MM.1S (cell line): ENCODE data around the gene KIAA1755.

ENCODE experiments used
- DNase-seq: peaks from one replicate; pipeline ENCODE4 v3.0.0-alpha.2; 2015
- H2AFZ ChIP-seq: fragments of 300-600 bp; sonication (generic); 2 replicates; pipeline ENCODE4 v1.6.0; 2016; ENCODE audit warnings: antibody characterized with exemption, low read length
- H3F3A ChIP-seq: fragments of 300-600 bp; sonication (generic); 2 replicates; pipeline ENCODE4 v1.6.1; 2016; ENCODE audit warnings: mild to moderate bottlenecking, antibody characterized with exemption, low read length, moderate library complexity, mixed read lengths; ENCODE audit not compliant: insufficient read depth
- H3K27ac ChIP-seq: fragments of 300-600 bp; sonication (generic); 2 replicates; pipeline ENCODE4 v1.5.1; 2016; ENCODE audit warnings: mild to moderate bottlenecking, low read length
- H3K27me3 ChIP-seq: fragments of 300-600 bp; sonication (generic); replicated peaks from 2 replicates; pipeline ENCODE4 v1.6.0; 2016; ENCODE audit warnings: low read length; ENCODE audit not compliant: insufficient read depth
- H3K36me3 ChIP-seq: fragments of 300-600 bp; sonication (generic); replicated peaks from 2 replicates; pipeline ENCODE4 v1.6.1; 2016; ENCODE audit warnings: mild to moderate bottlenecking, low read length, mixed read lengths; ENCODE audit not compliant: insufficient read depth
- H3K4me1 ChIP-seq: fragments of 300-600 bp; sonication (generic); 2 replicates; pipeline ENCODE4 v1.6.1; 2016; ENCODE audit warnings: low read length, mixed read lengths
- H3K4me2 ChIP-seq: fragments of 300-600 bp; sonication (generic); 2 replicates; pipeline ENCODE4 v1.6.0; 2016; ENCODE audit warnings: low read depth, low read length
- H3K4me3 ChIP-seq: fragments of 300-600 bp; sonication (generic); 2 replicates; pipeline ENCODE4 v1.5.1; 2016; ENCODE audit warnings: low read length, mixed read lengths
- H3K79me2 ChIP-seq: fragments of 300-600 bp; sonication (generic); 2 replicates; pipeline ENCODE4 v1.6.1; 2016; ENCODE audit warnings: mixed run types, low read length, mixed read lengths
- H3K9ac ChIP-seq: fragments of 300-600 bp; sonication (generic); 2 replicates; pipeline ENCODE4 v1.6.1; 2016; ENCODE audit warnings: low read length, mixed read lengths
- H3K9me2 ChIP-seq: fragments of 300-600 bp; sonication (generic); replicated peaks from 2 replicates; pipeline ENCODE4 v1.6.1; 2016; ENCODE audit warnings: mild to moderate bottlenecking, low read length, mixed read lengths; ENCODE audit not compliant: insufficient read depth
- H3K9me3 ChIP-seq: fragments of 300-600 bp; sonication (generic); replicated peaks from 2 replicates; pipeline ENCODE4 v1.6.1; 2016; ENCODE audit warnings: mild to moderate bottlenecking, low read length, mixed read lengths; ENCODE audit not compliant: insufficient read depth
- H4K20me1 ChIP-seq: fragments of 300-600 bp; sonication (generic); 2 replicates; pipeline ENCODE4 v1.6.1; 2016; ENCODE audit warnings: mild to moderate bottlenecking, low read length, moderate library complexity, mixed read lengths; ENCODE audit not compliant: insufficient read depth
- EZH2 ChIP-seq: fragments of 300-600 bp; sonication (generic); optimal IDR thresholded peaks from 2 replicates; pipeline ENCODE3; 2017; ENCODE audit warnings: low read depth, mild to moderate bottlenecking, antibody characterized with exemption, low read length, mixed read lengths
- EZH2phosphoT487 ChIP-seq: fragments of 300-600 bp; sonication (generic); IDR thresholded peaks from 2 replicates; pipeline ENCODE4 v1.6.1; 2018; ENCODE audit warnings: antibody characterized with exemption, low read length
- TF ChIP-seq, protein P1 (sequence below): fragments of 300-600 bp; sonication (generic); IDR thresholded peaks from 2 replicates; pipeline ENCODE4 v1.5.1; 2016; ENCODE audit warnings: antibody characterized with exemption, low read length, mixed read lengths

Gene KIAA1755

DNA sequence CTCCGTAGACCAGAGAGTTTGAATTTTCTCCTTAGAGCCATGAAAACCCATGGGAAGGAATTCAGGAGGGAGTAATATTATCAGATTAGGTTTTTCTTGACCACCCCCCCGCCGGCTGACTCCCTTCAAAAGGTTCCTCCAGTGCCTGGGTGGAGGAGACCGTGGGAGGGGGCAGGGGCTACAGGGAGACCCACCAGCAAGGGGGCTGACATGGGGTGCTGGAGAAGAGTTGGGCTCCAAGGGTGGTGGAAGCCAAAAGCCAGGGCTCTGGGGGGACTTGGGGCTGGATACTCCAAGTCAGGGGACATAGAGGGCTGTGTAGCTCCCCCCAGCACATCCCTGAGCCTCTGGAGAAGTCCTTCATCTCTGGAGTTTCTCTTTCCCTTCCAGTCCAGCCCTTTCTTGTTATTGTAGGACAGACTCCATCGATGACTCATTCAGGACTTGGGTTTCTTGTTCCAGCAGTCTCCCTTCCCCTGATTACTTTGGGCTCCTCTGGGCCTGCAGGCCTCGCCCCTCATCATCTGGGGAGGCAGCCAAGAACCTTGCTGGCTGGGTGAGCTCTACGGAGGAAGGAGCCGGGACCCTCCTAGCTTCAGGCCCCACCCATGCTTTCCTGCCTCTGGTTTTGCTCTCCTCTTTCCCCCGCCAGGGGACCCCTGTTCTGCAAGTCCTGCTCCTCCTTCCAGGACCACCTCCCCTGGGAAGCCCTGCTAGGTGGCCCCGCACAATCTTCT, 10.5 kb upstream of the KIAA1755 start:
- TF ChIP-seq EZH2phosphoT487 (no peak), EZH2 (no peak)
- TF ChIP-seq, protein P1, sequence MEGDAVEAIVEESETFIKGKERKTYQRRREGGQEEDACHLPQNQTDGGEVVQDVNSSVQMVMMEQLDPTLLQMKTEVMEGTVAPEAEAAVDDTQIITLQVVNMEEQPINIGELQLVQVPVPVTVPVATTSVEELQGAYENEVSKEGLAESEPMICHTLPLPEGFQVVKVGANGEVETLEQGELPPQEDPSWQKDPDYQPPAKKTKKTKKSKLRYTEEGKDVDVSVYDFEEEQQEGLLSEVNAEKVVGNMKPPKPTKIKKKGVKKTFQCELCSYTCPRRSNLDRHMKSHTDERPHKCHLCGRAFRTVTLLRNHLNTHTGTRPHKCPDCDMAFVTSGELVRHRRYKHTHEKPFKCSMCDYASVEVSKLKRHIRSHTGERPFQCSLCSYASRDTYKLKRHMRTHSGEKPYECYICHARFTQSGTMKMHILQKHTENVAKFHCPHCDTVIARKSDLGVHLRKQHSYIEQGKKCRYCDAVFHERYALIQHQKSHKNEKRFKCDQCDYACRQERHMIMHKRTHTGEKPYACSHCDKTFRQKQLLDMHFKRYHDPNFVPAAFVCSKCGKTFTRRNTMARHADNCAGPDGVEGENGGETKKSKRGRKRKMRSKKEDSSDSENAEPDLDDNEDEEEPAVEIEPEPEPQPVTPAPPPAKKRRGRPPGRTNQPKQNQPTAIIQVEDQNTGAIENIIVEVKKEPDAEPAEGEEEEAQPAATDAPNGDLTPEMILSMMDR: no peak
- Histone ChIP-seq H3K79me2 (no peaks in the 10 kb centered on the region), H3K4me1 (0 out of 2 replicates have a peak, but pooled peaks cover 4% of the 10 kb centered on the region), H2AFZ (no peak overlapping the region), H3K9me3 (no peaks in the 10 kb centered on the region), H4K20me1 (no peaks in the 10 kb centered on the region), H3K9ac (no peak overlapping the region), H3K27ac (no peak overlapping the region), H3K4me3 (no peak overlapping the region), H3K27me3 (no peaks in the 10 kb centered on the region), H3K36me3 (no peaks in the 10 kb centered on the region), H3F3A (no peaks in the 10 kb centered on the region), H3K4me2 (no peak overlapping the region), H3K9me2 (no peaks in the 10 kb centered on the region)
- no peak for DNase-seq

DNA sequence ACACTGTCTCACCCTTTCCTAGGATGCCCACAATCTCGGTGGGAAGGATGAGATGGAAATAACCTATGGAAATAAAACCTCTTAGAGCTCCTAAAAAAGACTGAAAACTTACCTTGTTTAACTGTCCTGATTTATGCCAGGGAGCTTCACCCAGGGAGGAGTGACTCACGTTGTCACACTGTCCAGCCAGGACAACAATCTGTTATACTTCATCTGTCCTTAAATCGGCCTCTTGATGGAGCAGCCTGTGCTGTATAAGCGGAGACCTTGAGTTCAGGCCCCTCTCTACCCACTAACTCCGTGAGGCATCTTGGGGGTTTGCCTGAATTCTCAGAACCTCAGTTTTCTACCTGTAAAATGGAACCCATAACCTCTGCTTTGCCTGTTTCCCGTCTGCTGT, 9.2 kb upstream of the KIAA1755 start:
- H4K20me1 ChIP-seq: no peaks in the 10 kb centered on the region

DNA sequence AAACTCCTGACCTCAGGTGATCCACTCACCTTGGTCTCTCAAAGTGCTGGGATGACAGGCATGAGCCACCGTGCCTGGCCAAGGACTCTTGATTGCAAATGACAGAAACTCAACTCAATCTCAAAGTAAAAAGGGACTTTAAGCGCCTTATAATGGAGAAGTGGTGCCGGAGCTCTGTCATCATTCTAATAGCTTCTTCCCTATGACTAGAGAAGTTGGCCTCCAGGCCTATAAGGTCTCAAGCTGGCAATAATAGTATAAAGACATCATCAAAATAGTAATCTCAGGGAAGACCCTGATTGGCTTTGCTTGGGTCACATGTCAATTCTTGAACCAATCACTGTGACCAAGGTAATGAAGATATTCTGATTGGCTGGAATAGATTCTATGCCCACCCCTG, 8.5 kb upstream of the KIAA1755 start:
- TF ChIP-seq EZH2phosphoT487 (no peak), EZH2 (no peak)
- TF ChIP-seq, protein P1: no peak

More for the DNA sequence above, 9.2 kb upstream of the KIAA1755 start:
- Histone ChIP-seq H3F3A (no peaks in the 10 kb centered on the region), H3K36me3 (no peaks in the 10 kb centered on the region), H3K4me1 (0 out of 2 replicates have a peak, but pooled peaks cover 4% of the 10 kb centered on the region), H3K9ac (no peak overlapping the region), H2AFZ (no peak overlapping the region), H3K79me2 (no peaks in the 10 kb centered on the region), H3K9me3 (no peaks in the 10 kb centered on the region), H3K27ac (no peak overlapping the region), H3K4me3 (no peak overlapping the region), H3K27me3 (no peaks in the 10 kb centered on the region), H3K9me2 (no peaks in the 10 kb centered on the region), H3K4me2 (no peak overlapping the region)
- no peak for TF ChIP-seq EZH2
- TF ChIP-seq EZH2phosphoT487: no peak
- TF ChIP-seq, protein P1: no peak
- no peak for DNase-seq

More for the DNA sequence above, 8.5 kb upstream of the KIAA1755 start:
- no peak overlapping the region for H3K4me3 ChIP-seq
- H3K36me3 ChIP-seq: no peaks in the 10 kb centered on the region
- H3K9me3 ChIP-seq: no peaks in the 10 kb centered on the region
- H3K9ac ChIP-seq: no peak overlapping the region
- no peaks in the 10 kb centered on the region for H3K27me3 ChIP-seq
- no peaks in the 10 kb centered on the region for H3K79me2 ChIP-seq
- H3K4me2 ChIP-seq: no peak overlapping the region
- no peaks in the 10 kb centered on the region for H4K20me1 ChIP-seq
- no peaks in the 10 kb centered on the region for H3F3A ChIP-seq
- H3K27ac ChIP-seq: no peak overlapping the region
- no peaks in the 10 kb centered on the region for H3K9me2 ChIP-seq
- DNase-seq: no peak
- no peak overlapping the region for H2AFZ ChIP-seq
- 0 out of 2 replicates have a peak, but pooled peaks cover 4% of the 10 kb centered on the region for H3K4me1 ChIP-seq
